Panc1 (cell line): ENCODE data around the gene CARMIL3.

Experiments
- CTCF ChIP-seq: fragments of 450-650 bp; IDR thresholded peaks from 2 replicates; pipeline ENCODE4 v1.5.1; 2017; ENCODE audit warnings: mild to moderate bottlenecking
- POLR2AphosphoS5 ChIP-seq: IDR thresholded peaks from 2 replicates; pipeline ENCODE4 v1.6.1; 2012; ENCODE audit warnings: mild to moderate bottlenecking, low read depth, low read length, moderate library complexity
- SIN3A ChIP-seq: IDR thresholded peaks from 2 replicates; pipeline ENCODE4 v1.6.1; 2012; ENCODE audit warnings: low read depth, mild to moderate bottlenecking, low read length, moderate library complexity, borderline replicate concordance; ENCODE audit not compliant: insufficient read depth
- TCF7L2 ChIP-seq: IDR thresholded peaks from 2 replicates; pipeline ENCODE4 v1.6.1; 2011; ENCODE audit warnings: mild to moderate bottlenecking, low read depth, low read length, inconsistent platforms

GRCh38 chr14:24042746-24043145, 9.1 kb upstream of the CARMIL3 start:
- no peak for TF ChIP-seq CTCF
- no peak for TF ChIP-seq POLR2AphosphoS5
- no peak for TF ChIP-seq TCF7L2
- TF ChIP-seq SIN3A, result no peak
